GM21360 (cell line): Measurements from ENCODE around the gene ELFN2.

ENCODE experiments used
- ATAC-seq: cut with Tn5 transposase; IDR thresholded peaks from one replicate; pipeline ENCODE4 v1.9.1; 2021; ENCODE audit warnings: mild to moderate bottlenecking, moderate library complexity; ENCODE audit not compliant: unreplicated experiment

Gene ELFN2

DNA sequence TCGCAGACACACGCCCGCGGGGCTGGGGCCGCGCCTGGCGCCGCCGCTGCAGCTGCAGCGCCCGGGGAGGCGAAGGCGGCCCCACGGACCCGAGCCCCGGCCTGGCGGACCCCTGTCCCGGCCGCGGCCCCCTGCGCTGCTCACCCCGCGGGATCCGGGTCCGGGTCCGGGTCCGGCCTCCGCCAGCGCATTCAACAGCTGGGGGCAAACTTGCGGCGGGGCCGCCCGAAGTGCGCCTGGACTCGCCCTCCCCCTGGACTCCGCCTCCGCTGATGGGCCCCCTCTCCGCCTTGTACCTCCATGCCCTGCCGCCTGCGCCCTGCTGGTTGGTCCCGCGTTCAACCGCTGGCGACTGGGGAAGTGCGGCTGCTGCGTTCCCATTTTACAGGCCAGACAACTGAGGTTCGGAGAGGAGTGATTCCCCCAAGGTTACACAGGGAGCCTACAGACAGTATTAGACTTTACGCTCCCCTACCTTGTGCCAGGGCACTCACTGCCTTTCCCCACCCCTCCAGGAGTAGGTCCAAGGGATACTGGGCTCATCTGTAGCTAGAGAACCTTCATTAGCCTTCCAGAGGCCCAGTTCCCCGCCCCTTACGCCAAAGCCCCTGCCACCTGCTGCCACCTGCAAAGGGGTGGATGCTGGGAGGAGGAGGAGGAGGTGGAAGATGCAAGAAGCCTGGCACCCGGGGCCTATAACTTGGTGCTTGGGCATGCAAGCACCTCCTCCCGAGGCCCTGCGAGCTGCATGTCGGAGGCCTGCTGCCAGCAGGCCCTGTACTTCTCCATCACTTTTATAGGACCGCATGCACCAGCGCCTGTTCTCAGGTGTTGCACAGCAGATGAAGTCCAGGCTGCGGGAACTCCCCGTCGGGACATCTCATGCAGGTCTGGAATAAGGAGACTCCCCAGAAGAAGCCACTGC, 694 bp upstream of the ELFN2 start:
- ATAC-seq, result no peak

DNA sequence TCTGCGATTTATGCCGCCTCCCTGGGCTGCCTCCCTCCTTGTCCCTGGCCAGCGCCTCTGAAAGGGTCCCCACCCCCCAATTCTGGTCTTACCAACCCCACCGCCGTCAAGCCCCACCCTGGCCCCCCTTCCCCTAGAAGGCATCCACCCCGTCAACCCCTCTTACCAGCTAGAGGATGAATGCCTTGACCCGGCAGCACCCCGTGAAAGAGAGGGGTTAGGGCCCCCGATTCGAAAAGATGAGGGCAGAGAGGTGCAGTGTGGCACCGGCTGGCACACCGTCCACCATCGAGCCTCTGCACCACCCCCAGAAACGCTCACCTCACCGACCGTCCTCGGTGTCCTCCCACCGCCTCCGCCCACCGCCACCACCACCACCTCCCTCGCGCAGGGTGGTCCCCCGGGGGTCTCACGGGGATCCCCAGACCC, 559 bp downstream of the ELFN2 start:
- no peak for ATAC-seq

DNA sequence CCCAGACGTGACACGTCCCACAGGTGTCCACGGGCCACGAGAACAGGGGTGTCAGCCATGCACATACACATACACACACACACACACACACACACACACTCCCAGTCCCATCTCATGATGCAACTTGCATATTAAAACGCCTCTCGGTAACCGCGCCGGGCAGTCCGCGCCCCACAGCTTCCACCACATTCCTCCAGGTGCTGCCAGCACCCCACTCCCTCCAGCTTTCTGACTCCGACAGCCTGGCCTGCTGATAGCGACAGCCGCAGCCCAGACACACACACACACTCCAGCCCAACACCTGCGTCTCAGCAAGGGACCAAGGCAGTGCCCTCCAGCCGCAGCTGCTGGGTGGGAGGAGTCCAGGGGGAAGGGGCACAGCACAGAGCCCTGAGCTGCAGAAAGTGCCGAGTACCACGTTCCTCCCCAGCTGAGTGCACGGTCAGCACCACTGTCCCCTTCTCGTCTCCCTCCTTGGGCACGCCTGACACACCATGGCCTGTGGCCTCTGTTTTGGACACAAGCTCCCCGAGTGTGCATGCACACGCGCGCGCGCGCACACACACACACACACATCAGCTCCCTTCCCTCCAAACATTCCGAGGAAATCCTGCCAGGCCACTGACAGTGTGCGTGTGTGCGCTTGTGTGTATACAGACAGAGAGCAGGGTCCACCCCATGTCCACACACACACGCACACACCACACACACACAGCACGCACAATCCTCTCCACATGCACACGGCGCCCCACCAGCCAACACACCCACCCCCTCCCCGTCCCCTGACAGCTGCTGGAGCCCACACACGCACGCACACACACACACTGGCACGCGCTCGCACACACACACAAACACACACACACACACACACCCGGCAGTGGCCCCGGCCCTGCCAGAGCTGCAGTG, 1.2 kb downstream of the ELFN2 start:
- no peak for ATAC-seq

DNA sequence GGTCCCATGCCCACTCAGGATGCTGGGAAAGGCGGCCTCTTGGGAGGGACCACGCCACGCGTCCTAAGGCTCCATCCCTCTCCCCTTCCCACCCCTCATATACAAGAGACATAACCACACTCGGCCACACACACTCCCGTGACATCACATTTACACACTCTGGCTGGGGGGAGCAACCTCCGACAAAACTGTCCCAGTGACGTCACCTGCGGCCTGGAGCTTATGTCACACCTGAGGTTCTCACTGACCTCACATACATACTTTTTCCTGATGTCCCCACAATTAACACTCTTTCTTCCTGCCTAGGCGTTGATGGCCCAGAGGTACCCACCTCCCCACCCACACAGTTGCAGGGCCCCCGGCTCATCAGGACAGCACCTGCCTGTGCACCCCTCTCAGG, 1.9 kb downstream of the ELFN2 start:
- no peak for ATAC-seq

DNA sequence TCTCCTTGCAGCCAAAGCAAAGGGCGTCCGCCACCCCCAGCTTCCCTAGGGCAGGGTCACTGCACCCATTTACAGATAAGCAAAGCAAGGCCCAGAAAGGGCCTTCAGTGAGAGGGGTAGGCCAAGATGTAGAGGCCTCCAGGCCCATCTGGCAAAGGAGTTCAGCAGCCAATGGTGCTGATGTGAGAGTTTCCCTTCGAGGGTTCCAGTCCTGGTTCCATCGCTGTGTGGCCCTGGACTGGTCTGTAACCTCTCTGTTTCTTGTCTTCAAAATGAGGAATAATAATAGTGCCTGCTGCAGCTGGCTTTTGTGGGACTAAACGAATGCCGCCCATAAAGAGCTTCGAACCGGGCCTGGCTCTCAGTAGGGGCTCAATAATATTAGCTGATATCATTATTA, 4.0 kb downstream of the ELFN2 start:
- ATAC-seq, result no peak

DNA sequence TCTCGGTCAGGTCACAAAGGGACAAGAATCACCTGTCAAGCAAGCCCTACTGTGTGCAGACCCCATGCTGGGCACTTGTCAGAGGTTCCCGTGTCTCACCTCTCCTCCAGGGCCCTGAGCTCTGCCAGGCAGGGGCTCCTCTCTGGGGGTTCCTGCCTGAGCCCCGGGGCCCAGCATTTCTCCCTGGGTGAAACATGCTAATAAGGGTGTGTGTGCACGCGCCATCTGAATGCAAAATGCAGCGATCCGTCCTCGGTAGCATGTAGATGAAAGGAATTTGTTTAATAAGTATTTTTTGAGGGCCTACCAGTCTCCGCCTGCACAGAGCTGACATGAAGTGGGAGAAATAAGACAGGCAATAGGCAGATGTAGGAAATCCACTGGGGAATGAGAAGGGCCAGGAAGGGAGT, 5.8 kb downstream of the ELFN2 start:
- ATAC-seq, result no peak

DNA sequence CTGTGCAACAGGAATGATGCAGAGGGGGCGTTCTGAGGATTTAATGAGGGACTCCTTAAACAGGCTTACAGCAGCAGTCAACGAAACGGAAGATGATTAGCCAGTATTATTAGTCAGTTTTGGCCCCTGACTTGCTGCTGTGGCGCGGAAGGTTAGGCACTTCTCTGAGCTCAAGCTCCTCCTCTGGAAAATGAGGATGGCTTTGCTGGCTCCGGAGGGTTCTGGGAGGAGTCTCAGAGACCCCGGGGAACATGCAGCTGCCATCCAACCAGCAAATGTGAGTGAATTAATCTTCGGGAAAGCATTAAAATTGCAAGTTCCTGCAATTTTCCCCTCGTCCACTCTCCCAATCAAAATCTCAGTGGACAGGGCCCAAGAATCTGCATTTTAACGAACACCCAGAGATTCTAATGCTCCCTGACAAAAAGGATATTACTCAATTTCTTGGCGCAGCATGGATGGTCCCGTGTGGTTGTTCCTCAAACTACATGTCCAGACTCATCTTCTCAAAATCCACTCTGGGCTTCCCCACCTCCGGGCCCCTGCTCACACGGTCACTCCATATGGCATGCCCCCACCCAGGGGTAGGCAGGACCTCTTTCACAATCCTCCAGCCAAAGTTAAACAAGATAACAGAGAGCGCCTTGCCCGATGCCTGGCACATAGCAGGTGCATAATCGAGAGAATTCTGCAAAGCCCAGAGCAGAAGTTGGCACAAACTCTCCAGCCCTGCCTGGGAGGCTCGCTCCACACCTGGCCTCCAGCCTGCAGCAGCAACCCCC, 6.4 kb downstream of the ELFN2 start:
- ATAC-seq, result no peak

DNA sequence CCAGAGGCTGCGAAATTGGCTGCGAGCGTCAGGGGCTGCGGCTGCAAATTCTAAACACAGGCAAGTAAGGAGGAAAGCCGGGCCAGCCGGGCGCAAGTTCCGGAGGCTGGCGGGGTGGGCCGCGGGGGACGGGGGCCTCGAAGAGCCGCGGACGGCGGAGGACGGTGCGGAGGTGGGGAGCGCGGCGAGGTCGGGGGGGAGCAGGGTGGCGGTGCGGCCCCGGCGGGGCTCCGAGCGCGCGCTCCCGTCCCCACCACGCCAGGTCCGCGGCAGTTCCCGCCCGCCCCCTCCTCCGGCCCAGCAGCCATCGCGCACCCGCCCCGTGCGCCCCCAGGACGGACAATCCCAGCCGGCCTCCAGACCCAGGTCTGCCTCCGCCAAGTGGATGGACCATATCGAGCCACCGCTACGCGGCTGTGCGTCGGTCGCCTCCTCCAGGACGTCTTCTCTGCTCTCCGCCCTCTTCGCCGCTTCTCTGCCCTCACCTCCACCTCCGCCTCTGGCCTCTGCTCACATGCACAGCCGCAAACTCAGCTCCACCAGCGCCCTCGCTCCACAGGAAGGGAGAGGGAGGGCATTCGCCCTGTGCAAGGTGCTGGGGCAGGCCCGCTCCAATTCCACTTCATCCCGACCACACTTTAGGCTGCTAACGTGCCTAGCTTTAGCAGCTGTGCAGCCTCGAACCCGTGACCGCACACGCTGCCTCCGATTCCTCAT, 7.2 kb downstream of the ELFN2 start:
- no peak for ATAC-seq

DNA sequence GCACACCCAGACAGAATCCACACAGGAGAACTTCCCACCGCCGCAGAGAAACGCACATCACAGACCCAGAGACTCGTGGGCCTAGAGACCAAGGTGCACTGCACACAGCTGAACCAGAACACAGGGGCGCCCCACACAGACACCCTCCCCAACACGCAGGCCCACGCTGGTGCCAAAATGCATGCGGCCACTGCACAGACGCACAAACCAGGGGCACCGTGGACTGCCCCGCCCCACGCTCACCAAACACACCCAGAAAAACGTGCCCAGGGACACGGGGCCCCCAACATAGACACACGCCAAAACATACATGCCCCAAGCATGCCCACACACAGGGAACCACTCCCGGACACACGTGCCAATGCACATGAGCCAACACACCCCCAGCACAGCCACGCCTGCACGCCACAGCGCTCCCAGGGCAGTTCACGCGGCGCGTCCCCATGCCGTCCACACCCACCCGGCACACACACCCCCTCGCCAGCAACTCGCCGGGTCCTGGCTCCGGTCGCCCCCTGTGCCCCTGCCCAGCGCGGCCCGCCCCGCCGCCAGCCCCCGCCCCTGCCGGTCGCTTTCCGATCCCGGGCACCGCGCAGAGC, 7.8 kb downstream of the ELFN2 start:
- ATAC-seq, result no peak

DNA sequence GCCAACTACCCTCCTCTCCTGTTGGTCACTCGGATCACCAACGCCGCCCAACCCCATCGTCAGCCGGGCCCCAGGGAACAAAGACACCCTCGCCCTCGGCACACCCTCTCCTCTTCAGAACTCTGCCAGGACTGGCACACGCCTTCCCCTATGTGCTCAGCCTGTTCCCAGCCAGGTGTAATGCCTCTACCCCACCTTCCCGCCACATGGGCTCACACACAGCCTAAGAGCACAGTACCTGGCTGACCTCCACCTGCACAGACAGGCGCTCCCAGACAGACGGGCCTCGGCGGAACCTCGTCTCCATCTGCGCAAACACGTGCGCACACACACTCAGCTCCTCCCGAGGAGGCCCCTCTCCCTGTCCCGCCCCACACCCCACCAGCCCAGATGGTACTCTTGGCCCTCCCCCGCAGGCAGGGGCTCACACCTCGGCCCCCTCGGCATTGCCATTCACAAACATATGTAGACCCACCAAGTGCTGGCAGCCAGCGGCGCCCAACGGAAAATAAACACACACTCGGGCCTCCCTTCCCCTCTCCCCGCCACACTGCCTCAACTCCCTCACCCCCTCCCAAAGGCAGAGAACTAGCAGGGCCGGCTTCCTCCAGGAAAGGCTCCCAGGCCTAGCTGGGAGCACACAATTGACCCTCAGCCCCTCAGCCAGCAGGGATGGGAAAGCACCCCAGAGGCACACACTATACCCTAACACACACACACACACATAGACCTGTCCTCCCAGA, 8.5 kb downstream of the ELFN2 start:
- ATAC-seq, result no peak

DNA sequence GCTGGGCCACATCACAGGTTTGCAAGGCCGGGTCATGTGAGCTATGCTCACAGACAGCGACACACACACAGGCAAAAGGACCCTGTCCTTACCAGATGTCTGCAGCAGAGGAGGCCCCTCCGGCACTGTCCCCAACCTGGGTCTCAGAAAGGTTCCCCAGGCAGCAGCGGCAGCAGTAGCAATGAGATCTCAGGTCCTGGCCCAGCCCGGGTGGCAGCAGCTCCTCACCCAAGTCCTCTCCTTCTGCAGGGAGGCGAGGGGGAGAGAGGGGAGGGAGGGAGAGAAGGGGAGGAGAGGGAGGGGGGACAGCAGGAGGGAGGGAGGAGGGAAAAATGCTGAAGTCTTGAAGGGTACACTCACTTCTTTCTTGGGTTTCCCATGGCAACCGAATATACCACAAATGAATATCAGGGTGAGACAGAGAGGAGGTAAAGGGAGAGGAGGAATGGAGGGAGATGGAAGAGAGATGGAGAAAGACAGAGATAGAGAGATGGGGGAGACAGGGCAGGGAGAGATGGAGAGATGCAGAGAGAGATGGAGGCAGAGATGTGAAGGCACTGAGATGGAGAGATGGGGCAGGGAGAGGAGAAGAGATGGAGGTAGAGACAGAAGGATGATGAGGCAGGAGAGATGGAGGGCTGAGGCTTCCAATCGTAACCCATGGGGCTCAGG, 9.5 kb downstream of the ELFN2 start:
- ATAC-seq, result no peak

DNA sequence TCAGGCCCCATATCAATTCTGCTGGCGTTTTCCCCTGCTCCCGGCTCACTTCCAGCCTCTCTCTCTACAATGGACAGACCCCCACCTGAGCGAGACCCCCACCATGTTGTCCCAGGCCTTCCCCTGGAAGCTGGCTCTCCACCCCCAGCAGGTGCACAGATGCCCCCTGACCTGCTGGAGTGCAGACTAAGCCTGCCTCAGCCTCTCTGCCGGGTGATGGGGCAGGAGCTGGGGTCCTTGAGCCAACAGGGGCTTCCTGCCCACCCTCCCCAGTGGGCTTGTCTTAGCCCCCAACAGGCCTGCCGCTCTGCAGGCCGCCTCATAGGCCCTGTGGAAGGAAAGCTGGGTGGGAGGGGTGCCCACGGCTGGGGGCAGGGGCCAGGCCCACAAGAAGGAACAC, 10.0 kb downstream of the ELFN2 start:
- no peak for ATAC-seq

DNA sequence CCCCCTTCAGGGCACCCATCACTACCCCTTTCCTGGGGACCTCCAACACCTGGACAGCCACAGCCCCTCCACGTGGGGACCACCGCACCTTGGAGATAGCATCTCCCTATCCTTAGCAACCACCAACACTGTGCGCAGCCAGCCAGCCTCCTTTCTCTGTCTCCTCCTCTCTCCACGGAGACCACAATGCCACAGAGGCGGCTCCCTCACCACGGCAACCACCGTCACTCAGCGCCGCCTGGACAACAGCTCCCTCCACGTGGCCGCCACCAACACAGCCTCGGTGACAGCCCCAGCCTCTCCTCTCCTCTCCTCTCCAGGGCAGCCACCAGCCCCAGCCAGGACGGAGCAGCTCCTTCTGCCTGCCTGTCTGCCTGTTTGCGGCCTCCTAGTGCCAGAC, 10.5 kb downstream of the ELFN2 start:
- no peak for ATAC-seq

DNA sequence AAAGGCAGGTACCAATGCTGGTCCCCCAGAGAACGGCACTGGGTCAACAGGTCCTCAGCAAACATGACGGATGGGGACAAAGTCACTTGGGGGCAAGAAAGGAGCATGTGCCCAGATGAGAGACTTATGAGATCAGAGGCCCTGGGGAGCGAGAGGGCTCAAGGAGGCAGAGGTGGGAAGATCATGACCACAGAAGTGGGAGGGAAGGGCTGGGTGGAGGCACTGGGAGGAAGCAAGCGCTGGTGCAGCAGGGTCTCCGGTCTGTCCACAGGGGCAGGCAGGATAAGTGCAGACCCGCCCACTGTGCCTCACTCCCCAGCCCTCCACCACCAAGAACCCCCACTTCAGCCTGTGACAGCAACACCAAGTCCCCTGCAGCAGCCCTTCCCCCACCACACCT, 10.9 kb downstream of the ELFN2 start:
- no peak for ATAC-seq

DNA sequence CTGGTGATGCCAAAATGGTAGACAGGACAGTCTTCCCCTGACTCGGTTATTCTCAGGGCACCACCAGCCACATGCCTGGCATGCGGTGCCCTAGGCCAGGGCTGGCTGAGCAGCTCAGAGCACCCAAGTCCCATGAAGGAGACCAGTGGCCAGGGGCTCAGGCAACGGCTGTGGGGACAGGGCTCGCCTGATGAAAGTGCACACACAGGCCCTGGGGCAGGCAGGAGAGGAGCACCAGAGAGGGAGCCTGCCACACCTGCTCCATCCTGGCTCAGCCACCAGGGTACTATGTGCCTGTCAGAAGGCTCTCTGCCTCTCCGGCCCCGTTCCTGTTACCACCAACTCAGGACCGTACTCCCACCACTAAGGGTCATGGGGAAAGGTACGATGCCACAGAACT, 12.1 kb downstream of the ELFN2 start:
- ATAC-seq, result no peak

DNA sequence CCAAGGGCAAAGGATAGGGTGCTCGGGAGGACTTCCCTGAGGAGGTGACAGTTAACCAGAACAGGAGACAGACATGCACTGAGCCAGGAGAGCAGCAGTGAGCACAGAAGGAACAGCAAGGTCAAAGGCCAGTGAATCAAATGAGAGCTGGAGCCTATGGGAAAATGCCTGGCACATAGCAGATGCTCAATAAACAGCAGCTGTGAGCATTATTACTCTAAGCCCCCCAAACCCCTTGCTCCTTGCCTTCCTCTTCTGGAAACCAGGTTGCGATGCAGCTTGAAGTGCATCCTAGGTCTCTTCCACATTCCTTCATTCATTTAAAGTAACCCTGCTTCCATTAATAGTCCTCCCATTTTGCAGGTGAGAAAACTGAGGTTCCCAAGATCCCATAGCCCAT, 13.0 kb downstream of the ELFN2 start:
- no peak for ATAC-seq

DNA sequence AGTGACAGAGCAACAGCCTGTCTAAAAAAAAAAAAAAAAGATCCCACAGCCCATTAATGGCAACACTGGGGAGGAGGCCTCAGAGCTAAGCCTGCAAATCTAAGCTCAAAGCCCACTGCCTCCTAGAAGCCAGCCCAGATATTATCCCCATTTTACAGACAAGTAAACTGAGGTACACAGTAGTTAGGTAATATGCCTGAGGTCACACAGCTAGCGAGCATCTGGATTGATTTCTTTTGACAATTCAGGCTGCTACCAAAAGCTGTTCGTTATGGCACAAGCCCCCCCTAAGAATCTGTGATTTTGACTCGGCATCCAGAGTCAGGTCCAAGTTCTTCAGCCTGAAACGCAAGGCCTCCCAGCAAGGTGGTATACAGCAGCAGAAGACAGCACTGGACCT, 13.7 kb downstream of the ELFN2 start:
- ATAC-seq, result no peak

DNA sequence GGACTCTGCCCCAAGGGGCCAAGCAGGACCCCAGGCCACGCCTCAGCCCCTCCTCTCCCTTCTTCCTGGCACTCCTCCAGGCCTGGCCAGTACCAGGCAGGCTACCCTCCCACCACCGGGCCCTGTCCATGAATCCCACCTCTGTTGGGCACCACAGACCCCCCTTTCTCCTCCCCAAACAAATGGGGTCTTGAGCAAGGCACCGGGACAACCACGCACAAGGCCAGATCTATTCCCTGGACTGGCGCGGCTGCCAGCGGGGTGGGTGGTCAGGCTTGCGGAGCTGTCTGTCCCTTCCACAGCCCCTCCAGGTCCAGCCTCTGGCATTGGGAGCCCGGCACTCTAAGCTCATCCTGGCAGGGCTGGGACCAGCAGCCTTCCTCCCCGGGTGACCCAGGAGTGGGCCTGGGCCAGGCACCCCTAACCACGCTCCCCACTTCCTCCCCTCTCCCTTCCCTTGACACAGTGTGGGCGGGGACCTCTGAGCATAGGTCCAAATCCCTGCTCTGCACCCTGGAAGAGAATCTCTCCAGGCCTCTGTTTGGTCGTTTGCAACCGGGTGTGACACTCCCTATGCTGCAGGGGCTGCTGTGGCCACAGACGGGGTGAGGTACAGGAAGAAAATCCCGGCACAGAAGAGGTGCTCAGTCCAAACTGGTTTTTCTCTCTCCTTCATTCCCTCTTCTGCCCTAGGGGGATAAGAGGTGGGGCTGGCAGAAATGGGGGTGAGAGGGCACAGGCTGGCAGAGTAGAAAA, 14.6 kb downstream of the ELFN2 start:
- no peak for ATAC-seq
